ENCODE data around the gene LPP.

DNA sequence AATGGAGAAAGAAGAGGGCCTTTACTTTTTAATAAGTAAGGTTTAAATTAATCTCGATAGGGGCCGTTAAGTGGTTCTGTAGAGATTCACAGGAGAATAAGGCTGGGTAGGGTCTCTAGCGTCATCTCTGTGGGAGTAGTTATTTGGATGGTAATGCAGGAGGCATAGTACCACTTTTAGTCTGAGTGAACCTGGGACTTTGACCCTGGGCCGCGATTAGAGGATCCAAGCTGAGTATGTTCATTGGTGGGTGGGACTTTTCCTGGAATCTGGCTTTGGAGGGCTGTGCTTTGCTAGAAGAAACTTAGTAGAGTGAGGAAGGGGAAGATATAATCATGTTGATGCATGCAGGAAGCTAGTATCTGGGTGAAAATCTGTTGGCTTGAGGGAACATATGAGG, 4.0 kb downstream of the LPP start:
- TF ChIP-seq, protein P1, sequence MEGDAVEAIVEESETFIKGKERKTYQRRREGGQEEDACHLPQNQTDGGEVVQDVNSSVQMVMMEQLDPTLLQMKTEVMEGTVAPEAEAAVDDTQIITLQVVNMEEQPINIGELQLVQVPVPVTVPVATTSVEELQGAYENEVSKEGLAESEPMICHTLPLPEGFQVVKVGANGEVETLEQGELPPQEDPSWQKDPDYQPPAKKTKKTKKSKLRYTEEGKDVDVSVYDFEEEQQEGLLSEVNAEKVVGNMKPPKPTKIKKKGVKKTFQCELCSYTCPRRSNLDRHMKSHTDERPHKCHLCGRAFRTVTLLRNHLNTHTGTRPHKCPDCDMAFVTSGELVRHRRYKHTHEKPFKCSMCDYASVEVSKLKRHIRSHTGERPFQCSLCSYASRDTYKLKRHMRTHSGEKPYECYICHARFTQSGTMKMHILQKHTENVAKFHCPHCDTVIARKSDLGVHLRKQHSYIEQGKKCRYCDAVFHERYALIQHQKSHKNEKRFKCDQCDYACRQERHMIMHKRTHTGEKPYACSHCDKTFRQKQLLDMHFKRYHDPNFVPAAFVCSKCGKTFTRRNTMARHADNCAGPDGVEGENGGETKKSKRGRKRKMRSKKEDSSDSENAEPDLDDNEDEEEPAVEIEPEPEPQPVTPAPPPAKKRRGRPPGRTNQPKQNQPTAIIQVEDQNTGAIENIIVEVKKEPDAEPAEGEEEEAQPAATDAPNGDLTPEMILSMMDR (IDR thresholded peaks at IDR 0.05 in 4 of 5, conservative IDR thresholded peaks at IDR 0.05 in 1 of 5): no peak
- TF ChIP-seq POLR2A (IDR thresholded peaks at IDR 0.05): no peak

Measured in gastrocnemius medialis (tissue), 4 donors.